UCSD-AML1 (cell line): ENCODE data around the gene CFDP1.
A peak's percentile ranks its signal among the peaks of the same experiment; 100 is the strongest.
"Not testable (repeated sequence)": the region's sequence is repeated elsewhere in the genome, so short reads cannot be mapped to it uniquely, and the experiment has no call there.

Source experiments
- DNase-seq: peaks from one replicate; lab custom pipeline; 2025; ENCODE audit not compliant: unreplicated experiment; lab: John Stamatoyannopoulos, UW

Gene CFDP1

GRCh38 chr16:75459691-75460090, 26.4 kb upstream of the CFDP1 start:
- DNase-seq, result no peak

GRCh38 chr16:75458439-75458838, 25.1 kb upstream of the CFDP1 start:
- no peak for DNase-seq

DNA sequence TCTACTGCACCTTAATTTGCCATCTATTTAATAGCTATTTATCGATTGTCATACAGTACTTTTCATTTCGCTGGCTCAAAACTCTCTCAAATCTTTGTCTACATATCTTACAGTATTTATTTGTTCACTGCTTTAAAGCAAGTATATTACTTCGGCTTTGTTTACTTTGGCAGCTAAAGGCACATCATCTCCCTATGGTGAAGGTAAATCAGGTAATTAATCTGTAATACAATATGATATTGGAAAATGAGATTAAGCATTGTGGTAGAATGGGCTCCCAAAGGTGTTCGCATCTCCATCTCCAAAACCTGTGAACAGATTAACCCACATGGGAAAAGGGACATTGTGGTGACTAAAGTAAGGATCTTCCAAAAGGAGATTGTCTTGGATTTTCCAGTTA, 24.7 kb upstream of the CFDP1 start:
- no peak for DNase-seq

GRCh38 chr16:75457485-75458021, 24.2 kb upstream of the CFDP1 start:
- DNase-seq, result no peak

- DNase-seq, result no peak
These were observed 23.7 kb upstream of the CFDP1 start for GRCh38 chr16:75456971-75457370.

DNA sequence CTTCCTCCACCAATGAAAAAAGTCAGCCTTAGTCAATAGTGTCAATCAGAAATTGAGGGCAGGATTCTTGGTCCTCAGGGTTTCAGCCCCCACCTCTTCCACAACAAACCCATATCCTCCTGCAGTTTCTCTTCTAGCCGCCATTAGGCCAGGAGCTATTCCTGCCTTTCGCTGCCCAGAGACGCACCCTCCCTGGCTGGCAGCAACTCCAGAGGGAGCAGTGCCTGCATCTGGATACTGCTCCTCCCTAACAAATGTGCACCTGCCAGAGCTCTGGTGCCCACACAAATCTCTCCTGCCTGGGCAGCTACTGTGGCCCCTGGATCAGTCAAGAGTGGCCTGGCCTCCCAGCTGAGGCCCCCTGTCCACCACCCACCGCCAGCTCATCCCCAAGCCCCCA, 23.2 kb upstream of the CFDP1 start:
- DNase-seq, result not testable (repeated sequence)

- no peak for DNase-seq
These were observed 22.4 kb upstream of the CFDP1 start for GRCh38 chr16:75455677-75456076.

GRCh38 chr16:75452464-75453190, 19.3 kb upstream of the CFDP1 start:
- DNase-seq, result no peak

DNA sequence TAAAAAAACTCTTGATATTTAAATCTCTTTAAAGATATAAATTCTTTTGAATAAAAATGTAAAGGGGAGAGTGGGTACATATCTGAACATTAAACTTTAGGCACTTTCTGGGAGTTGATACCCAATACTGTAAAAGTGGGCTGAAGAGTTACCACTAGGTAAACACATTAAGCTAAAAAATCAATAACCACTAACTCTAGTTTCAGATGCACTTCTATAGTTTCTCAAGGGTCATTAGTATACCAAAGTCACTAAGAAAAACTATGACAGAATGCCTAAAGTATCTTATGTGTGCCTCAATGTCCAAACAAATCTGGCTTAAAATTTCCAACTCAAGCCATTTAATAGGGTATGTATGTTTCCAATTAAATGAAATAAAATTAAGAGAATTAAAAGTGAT, 13.1 kb upstream of the CFDP1 start:
- DNase-seq, result no peak

DNA sequence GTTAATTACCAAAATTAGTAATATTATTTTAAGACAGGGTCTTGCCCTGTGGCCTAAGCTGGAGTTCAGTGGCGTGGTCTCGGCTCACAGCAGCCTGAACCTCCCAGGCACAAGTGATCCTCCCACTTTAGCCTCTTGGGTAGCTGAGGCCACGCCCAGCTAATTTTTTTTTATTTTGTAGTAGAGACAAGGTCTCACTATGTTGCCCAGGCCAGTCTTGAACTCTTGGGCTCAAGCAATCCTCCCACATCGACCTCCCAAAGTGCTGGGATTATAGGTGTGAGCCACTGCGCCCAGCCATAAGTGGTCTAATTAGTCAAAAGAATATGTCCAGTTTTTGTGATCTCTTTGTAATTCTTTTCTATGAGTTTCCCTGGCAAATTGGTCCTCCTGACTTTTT, 12.0 kb upstream of the CFDP1 start:
- no peak for DNase-seq

GRCh38 chr16:75443298-75443697, 10.0 kb upstream of the CFDP1 start:
- no peak for DNase-seq

DNA sequence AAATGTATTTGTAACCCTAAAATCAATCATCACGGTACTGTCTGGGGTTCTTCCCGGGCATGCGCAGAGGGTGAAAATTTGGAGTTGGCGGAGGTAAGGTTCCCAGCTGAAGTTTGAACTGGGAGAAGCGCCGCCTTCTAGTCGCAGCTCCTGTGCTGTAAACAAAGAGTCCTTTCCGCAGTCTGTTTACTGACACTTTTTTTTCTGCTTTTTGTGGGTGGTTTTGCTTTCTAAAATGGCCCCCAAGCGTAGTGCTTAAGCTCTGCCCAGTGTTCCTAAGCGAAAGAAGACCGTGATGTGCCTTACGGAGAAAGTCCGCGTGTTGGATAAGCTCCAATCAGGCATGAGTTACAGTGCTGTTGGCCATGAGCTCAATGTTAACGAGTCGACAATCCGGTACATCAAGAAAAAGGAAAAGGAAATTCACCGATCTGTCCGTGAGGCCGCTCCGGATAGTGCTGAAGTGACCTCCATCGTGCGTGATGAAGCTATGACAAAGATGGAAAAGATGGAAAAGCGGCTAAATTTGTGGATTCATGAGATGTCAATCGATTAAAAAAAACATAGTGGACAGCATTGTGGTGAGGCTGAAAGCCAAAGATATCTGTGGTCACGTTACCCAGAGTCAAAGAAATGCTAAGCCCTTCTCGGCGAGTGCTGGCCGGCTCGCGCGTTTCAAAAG, 570 bp upstream of the CFDP1 start:
- DNase-seq, result peak; percentile 82

GRCh38 chr16:75429621-75430403, 3.5 kb downstream of the CFDP1 start:
- no peak for DNase-seq

DNA sequence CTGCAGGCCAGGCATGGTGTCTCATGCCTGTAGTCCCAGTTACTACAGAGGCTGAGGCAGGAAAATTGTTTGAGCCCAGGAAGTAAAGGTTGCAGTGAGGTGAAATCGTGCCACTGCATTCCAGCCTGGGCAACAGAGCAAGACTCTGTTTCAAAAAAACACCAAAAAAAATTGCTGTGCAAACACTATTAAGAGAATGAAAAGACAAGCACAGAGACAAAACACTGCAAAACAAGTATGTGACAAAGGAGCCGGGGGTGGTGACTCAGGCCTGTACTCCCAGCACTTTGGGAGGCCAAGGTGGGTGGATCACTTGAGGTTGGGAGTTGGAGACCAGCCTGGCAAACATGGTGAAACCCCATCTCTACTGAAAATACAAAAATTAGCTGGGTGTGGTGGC, 6.8 kb downstream of the CFDP1 start:
- DNase-seq, result not testable (repeated sequence)

- DNase-seq, result not testable (repeated sequence)
These were observed 9.1 kb downstream of the CFDP1 start for GRCh38 chr16:75424105-75424762.

- DNase-seq, result no peak
These were observed 9.6 kb downstream of the CFDP1 start for GRCh38 chr16:75423723-75424104.

GRCh38 chr16:75421820-75422126, 11.5 kb downstream of the CFDP1 start:
- no peak for DNase-seq

- DNase-seq, result peak; percentile 75
These were observed 12.1 kb downstream of the CFDP1 start for GRCh38 chr16:75420987-75421819.

GRCh38 chr16:75416904-75417565, 16.3 kb downstream of the CFDP1 start:
- no peak for DNase-seq
